Body of pancreas (tissue), 4 donors: ENCODE measurements around the gene AGMO.

ENCODE experiments used
- POLR2A ChIP-seq, 3 donors: fragments of 450-650 bp; IDR thresholded peaks; one replicate each; pipeline ENCODE4 v1.6.1; 2016; ENCODE audit warnings: antibody characterized with exemption in 3 of 3, mild to moderate bottlenecking in 2 of 3
- TF ChIP-seq, protein P1 (sequence below), 7 experiments: fragments of 450-650 bp in 4 of 7; fragments of 200-600 bp in 3 of 7; sonication (generic) in 3 of 7; IDR thresholded peaks; one replicate each; pipeline ENCODE4 v1.5.1; 2016 to 2019; ENCODE audit warnings: antibody characterized with exemption in 7 of 7

DNA sequence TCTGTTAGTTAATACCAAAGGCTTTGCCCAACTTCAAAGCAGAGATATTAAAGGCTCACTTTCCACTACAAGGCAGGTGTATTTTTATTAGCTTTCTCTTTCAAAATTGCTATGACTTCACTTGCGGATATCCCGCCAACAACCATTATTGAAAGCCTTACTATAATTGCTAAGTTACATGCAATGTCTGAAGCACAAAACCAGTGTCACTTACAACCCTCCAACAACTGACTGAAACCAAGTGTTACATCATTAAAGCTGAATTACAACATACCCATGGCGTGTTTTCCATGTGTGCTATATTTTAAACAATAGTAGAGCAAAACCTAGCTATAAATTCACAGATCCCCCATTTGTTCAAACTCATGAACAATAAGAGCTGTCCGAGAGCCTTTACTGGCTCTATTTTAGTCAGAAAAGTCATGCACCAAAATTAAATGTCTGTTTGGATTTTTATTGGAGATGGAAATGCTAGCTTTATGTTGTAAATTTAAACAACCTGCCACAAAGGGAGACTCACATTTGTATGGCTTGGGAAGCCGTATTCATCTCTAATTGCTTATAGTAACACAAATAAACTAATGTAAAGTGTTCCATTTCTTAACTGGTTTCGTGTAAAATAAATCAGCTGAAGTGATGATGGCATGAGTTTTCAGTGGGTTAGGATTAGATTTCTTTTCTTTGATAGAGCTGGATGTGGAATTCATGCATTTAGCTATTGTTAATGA lies 227.1 kb downstream of the AGMO start:
- TF ChIP-seq, protein P1, sequence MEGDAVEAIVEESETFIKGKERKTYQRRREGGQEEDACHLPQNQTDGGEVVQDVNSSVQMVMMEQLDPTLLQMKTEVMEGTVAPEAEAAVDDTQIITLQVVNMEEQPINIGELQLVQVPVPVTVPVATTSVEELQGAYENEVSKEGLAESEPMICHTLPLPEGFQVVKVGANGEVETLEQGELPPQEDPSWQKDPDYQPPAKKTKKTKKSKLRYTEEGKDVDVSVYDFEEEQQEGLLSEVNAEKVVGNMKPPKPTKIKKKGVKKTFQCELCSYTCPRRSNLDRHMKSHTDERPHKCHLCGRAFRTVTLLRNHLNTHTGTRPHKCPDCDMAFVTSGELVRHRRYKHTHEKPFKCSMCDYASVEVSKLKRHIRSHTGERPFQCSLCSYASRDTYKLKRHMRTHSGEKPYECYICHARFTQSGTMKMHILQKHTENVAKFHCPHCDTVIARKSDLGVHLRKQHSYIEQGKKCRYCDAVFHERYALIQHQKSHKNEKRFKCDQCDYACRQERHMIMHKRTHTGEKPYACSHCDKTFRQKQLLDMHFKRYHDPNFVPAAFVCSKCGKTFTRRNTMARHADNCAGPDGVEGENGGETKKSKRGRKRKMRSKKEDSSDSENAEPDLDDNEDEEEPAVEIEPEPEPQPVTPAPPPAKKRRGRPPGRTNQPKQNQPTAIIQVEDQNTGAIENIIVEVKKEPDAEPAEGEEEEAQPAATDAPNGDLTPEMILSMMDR (IDR thresholded peaks at IDR 0.05): no peak
- TF ChIP-seq POLR2A (IDR thresholded peaks at IDR 0.05): no peak
